SK-N-MC (cell line): Measurements from ENCODE around the gene PKMYT1.

Source experiments
- EZH2 ChIP-seq: fragments of 200-600 bp; sonication (generic); IDR thresholded peaks from one replicate; pipeline ENCODE4 v1.6.1; 2017; ENCODE audit warnings: antibody characterized with exemption
- POLR2AphosphoS5 ChIP-seq: IDR thresholded peaks from 2 replicates; pipeline ENCODE4 v1.6.1; 2012; ENCODE audit warnings: mild to moderate bottlenecking, low read depth, low read length, borderline replicate concordance

DNA sequence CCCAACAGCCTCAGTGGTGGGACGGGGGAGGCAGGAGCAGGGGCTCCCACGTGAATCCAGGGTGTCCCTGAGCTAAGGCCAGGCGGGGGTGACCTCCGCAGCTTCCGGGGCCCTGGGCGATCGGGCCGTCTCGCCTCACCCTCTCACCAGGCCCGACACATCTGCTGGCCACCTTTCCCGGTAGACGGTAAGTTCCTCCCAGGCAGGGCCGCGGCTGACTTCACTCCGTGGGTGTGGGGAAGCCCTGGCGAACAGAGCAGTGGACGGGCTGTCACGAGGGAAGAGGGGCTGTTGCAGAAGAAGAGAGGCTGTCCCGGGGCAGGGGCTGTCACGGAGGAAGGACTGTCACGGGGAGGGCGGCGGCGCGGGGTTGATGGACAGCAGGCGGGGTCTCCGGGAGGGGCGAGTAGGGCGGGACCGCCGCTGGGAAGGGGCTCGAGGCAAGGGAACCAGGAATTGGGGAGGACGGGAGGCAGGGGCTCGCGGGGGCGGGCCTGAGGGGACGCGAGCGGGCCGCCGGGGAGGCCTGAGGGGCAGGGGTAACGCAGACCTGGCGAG, 498 bp downstream of the PKMYT1 start:
- TF ChIP-seq POLR2AphosphoS5 (no peak), EZH2 (no peak)
